ENCODE results near the gene RNF112. TPM values are rescaled to one million over a fixed set of nuclear protein-coding genes. Genes with fewer than 3 reads are reported as not detected.

RNF112 gene
- polyA plus RNA-seq, 1 donor from 2014 or later: 33.3 TPM

DNA sequence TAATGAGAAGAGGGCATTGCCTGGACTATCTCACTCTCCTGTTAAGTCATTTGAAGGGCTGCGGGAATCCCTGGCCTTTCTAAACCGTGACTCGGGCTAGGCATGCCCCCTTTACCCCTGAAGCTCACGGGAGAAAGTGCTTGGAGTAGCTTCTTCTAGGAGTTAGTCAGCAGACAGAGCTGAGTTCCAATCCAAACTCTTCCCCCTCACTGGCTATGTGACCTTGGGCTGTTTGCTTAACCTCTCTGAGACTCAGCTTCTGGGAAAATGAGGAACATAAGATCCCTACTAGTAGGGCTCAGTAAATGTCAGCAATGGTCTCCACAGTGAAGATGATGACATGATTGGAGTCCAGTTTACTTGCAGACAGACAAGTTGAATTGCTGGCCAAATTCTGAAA, 42.8 kb upstream of the RNF112 start:
- Histone ChIP-seq H3K79me2 (replicated peaks; ENCODE audit: insufficient read depth, low read length) (no peaks in the 10 kb centered on the region), H3F3A (ENCODE audit: insufficient read depth, low read length, poor library complexity, severe bottlenecking) (no peaks in the 10 kb centered on the region), H3K36me3 (ENCODE audit: insufficient read depth, low read length) (no peaks in the 10 kb centered on the region), H3K9me3 (ENCODE audit: low read length) (no peaks in the 10 kb centered on the region), H3K9me2 (ENCODE audit: insufficient read depth, low read length) (no peaks in the 10 kb centered on the region), H3K9ac (ENCODE audit: low read length) (no peak overlapping the region), H2AFZ (ENCODE audit: low read depth, low read length) (no peak overlapping the region), H3K27ac (ENCODE audit: low read length) (no peak overlapping the region), H3K4me3 (ENCODE audit: low read length) (no peak overlapping the region), H4K20me1 (ENCODE audit: insufficient read depth) (no peaks in the 10 kb centered on the region), H3K27me3 (ENCODE audit: insufficient read depth, low read depth, low read length) (no peaks in the 10 kb centered on the region), H3K4me2 (ENCODE audit: low read length) (no peak overlapping the region)
- TF ChIP-seq TAF1 (IDR thresholded peaks at IDR 0.05; ENCODE audit: low read depth) (no peak), POLR2AphosphoS5 (IDR thresholded peaks at IDR 0.05) (no peak), EZH2 (IDR thresholded peaks at IDR 0.05; ENCODE audit: borderline replicate concordance, insufficient read depth, low read length, poor library complexity, severe bottlenecking) (no peak), RAD21 (conservative IDR thresholded peaks at IDR 0.05) (no peak), MXI1 (conservative IDR thresholded peaks at IDR 0.05; ENCODE audit: poor library complexity, severe bottlenecking) (no peak), EP300 (conservative IDR thresholded peaks at IDR 0.05; ENCODE audit: poor library complexity, severe bottlenecking) (no peak), SMC3 (conservative IDR thresholded peaks at IDR 0.05; ENCODE audit: poor library complexity) (no peak), REST (IDR thresholded peaks at IDR 0.05; ENCODE audit: borderline replicate concordance) (no peak)
- TF ChIP-seq, protein P1, sequence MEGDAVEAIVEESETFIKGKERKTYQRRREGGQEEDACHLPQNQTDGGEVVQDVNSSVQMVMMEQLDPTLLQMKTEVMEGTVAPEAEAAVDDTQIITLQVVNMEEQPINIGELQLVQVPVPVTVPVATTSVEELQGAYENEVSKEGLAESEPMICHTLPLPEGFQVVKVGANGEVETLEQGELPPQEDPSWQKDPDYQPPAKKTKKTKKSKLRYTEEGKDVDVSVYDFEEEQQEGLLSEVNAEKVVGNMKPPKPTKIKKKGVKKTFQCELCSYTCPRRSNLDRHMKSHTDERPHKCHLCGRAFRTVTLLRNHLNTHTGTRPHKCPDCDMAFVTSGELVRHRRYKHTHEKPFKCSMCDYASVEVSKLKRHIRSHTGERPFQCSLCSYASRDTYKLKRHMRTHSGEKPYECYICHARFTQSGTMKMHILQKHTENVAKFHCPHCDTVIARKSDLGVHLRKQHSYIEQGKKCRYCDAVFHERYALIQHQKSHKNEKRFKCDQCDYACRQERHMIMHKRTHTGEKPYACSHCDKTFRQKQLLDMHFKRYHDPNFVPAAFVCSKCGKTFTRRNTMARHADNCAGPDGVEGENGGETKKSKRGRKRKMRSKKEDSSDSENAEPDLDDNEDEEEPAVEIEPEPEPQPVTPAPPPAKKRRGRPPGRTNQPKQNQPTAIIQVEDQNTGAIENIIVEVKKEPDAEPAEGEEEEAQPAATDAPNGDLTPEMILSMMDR (IDR thresholded peaks at IDR 0.05; ENCODE audit: poor library complexity, severe bottlenecking): no peak

DNA sequence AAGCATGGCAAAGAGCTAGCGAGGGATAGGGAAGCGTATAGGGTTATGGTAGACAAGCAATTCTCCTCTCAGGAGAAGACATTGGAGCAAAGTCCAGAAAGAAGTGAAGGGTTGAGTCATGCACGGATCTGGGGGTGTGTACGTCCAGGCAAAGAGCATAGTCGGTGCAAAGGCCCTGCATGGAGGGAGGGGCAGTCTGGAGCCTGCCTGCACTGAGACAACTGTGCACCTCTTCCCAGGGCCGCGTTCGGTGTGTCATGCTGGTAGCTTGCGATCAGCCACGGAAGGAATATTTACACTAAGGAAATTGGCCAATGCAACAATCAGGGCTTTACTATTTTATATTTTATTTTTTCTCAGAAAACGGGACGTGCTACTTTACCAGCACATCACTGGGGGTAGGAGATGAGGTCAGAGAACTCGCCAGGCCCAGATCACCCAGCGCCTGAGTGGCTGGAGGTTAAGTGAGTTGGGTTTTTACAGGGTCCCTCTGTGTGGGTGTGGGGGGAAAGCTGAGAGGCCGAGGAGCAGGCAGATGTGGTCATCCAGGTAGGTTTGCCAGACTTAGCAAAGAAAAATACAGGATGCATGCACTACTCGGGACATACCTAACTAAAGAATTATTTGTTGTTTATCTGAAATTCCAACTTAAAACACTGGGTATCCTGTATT, 41.8 kb upstream of the RNF112 start:
- Histone ChIP-seq H3K9me3 (ENCODE audit: low read length) (no peaks in the 10 kb centered on the region), H2AFZ (ENCODE audit: low read depth, low read length) (no peak overlapping the region), H3K9ac (ENCODE audit: low read length) (no peak overlapping the region), H3K27me3 (ENCODE audit: insufficient read depth, low read depth, low read length) (no peaks in the 10 kb centered on the region), H3K4me3 (ENCODE audit: low read length) (no peak overlapping the region), H3K36me3 (ENCODE audit: insufficient read depth, low read length) (no peaks in the 10 kb centered on the region), H4K20me1 (ENCODE audit: insufficient read depth) (no peaks in the 10 kb centered on the region), H3K9me2 (ENCODE audit: insufficient read depth, low read length) (no peaks in the 10 kb centered on the region), H3F3A (ENCODE audit: insufficient read depth, low read length, poor library complexity, severe bottlenecking) (no peaks in the 10 kb centered on the region), H3K79me2 (replicated peaks; ENCODE audit: insufficient read depth, low read length) (no peaks in the 10 kb centered on the region), H3K4me2 (ENCODE audit: low read length) (no peak overlapping the region), H3K27ac (ENCODE audit: low read length) (no peak overlapping the region)
- TF ChIP-seq RAD21 (conservative IDR thresholded peaks at IDR 0.05) (no peak), EZH2 (IDR thresholded peaks at IDR 0.05; ENCODE audit: borderline replicate concordance, insufficient read depth, low read length, poor library complexity, severe bottlenecking) (no peak), SMC3 (conservative IDR thresholded peaks at IDR 0.05; ENCODE audit: poor library complexity) (no peak), TAF1 (IDR thresholded peaks at IDR 0.05; ENCODE audit: low read depth) (no peak), EP300 (conservative IDR thresholded peaks at IDR 0.05; ENCODE audit: poor library complexity, severe bottlenecking) (no peak), REST (IDR thresholded peaks at IDR 0.05; ENCODE audit: borderline replicate concordance) (no peak), MXI1 (conservative IDR thresholded peaks at IDR 0.05; ENCODE audit: poor library complexity, severe bottlenecking) (no peak), POLR2AphosphoS5 (IDR thresholded peaks at IDR 0.05) (no peak)
- TF ChIP-seq, protein P1 (IDR thresholded peaks at IDR 0.05; ENCODE audit: poor library complexity, severe bottlenecking): no peak

Measured in neural cell (in vitro differentiated cells).